ENCODE results near the gene XPC. TPM values are rescaled to one million over a fixed set of nuclear protein-coding genes. Genes with fewer than 3 reads are reported as not detected.

XPC gene
- total RNA-seq, 1 donor from 2014 or later: 10.4 TPM

GRCh38 chr3:14152233-14152962, 26.0 kb downstream of the XPC start:
- TF ChIP-seq CTCF (IDR thresholded peaks at IDR 0.05; ENCODE audit: borderline replicate concordance): no peak
- Histone ChIP-seq H3K27me3 (ENCODE audit: low read depth) (no peaks in the 10 kb centered on the region), H3K36me3 (peaks cover 78% of the 10 kb centered on the region), H3K9me3 (replicated peaks) (no peaks in the 10 kb centered on the region), H3K27ac (replicated peaks) (no peak overlapping the region), H3K4me1 (no peaks in the 10 kb centered on the region), H3K4me3 (no peak overlapping the region)
- intact Hi-C loops (cut with micrococcal nuclease): no loop called here
- DNase-seq: no peak

GRCh38 chr3:14151471-14152083, 26.8 kb downstream of the XPC start:
- no peaks in the 10 kb centered on the region for H3K4me1 ChIP-seq
- peaks cover 77% of the 10 kb centered on the region for H3K36me3 ChIP-seq
- no peak overlapping the region for H3K4me3 ChIP-seq
- intact Hi-C loops (cut with micrococcal nuclease): no loop called here
- TF ChIP-seq CTCF (IDR thresholded peaks at IDR 0.05; ENCODE audit: borderline replicate concordance): no peak
- DNase-seq: no peak
- no peaks in the 10 kb centered on the region for H3K9me3 ChIP-seq (replicated peaks)
- no peak overlapping the region for H3K27ac ChIP-seq (replicated peaks)
- no peaks in the 10 kb centered on the region for H3K27me3 ChIP-seq (ENCODE audit: low read depth)

DNA sequence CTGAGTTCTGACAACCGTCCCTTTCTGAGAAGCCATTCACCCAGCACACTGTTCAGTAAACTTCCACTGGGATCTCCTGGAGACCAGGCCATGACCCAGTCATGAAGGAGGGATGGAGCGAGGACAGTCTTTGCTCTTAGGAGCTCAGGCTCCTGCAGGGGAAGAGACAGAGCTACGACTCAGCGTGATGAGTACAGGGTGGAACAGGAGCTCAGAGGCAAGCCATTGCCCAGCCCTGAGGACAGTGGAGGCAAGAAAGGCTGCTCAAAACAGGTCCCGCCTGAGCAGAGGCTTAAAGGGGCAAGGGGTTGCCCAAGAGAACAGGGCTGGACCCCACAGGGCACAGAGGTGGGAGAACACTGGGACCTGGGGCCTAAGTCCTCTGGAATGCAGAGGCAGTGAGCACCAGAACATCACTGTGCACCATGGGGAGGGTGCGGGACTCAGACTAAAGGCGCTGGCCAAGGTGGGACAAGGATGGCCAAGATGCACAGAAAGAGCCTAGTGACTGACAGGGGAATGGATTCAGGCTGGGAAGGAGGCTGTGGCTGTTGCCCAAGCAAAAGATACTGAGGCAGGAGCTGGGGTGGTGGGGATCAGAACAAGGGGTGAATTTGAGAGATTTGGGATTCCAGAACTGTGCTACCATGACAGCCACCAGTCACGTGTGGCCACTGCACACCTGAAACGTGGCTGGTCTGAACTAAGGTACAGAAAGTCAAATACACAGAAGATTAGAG, 27.7 kb downstream of the XPC start:
- Histone ChIP-seq H3K4me1 (peaks cover 8% of the 10 kb centered on the region), H3K36me3 (peaks cover 77% of the 10 kb centered on the region), H3K27me3 (ENCODE audit: low read depth) (no peaks in the 10 kb centered on the region), H3K27ac (replicated peaks) (no peak overlapping the region), H3K4me3 (no peak overlapping the region), H3K9me3 (replicated peaks) (no peaks in the 10 kb centered on the region)
- intact Hi-C loops (cut with micrococcal nuclease): no loop called here
- no peak for DNase-seq
- TF ChIP-seq CTCF (IDR thresholded peaks at IDR 0.05; ENCODE audit: borderline replicate concordance): no peak

GRCh38 chr3:14150078-14150477, 28.3 kb downstream of the XPC start:
- no peak for DNase-seq
- intact Hi-C loops (cut with micrococcal nuclease): no loop called here
- H3K36me3 ChIP-seq: peaks cover 73% of the 10 kb centered on the region
- H3K27ac ChIP-seq (replicated peaks): no peak overlapping the region
- no peaks in the 10 kb centered on the region for H3K9me3 ChIP-seq (replicated peaks)
- no peaks in the 10 kb centered on the region for H3K27me3 ChIP-seq (ENCODE audit: low read depth)
- peaks cover 14% of the 10 kb centered on the region for H3K4me1 ChIP-seq
- TF ChIP-seq CTCF (IDR thresholded peaks at IDR 0.05; ENCODE audit: borderline replicate concordance): no peak
- H3K4me3 ChIP-seq: no peak overlapping the region

GRCh38 chr3:14148041-14148985, 30.1 kb downstream of the XPC start:
- H3K4me3 ChIP-seq: no peak overlapping the region
- no peaks in the 10 kb centered on the region for H3K9me3 ChIP-seq (replicated peaks)
- TF ChIP-seq CTCF (IDR thresholded peaks at IDR 0.05; ENCODE audit: borderline replicate concordance): no peak
- intact Hi-C loops (cut with micrococcal nuclease): no loop called here
- H3K36me3 ChIP-seq: peaks cover 62% of the 10 kb centered on the region
- H3K27me3 ChIP-seq (ENCODE audit: low read depth): no peaks in the 10 kb centered on the region
- no peak overlapping the region for H3K27ac ChIP-seq (replicated peaks)
- DNase-seq: no peak
- H3K4me1 ChIP-seq: peaks cover 32% of the 10 kb centered on the region
